Measurements from ENCODE around the gene TEX29.

The TEX29 gene

GRCh38 chr13:111335298-111335697 is 14.9 kb downstream of the TEX29 start:
- H3K27me3 ChIP-seq (ENCODE audit: control insufficient read depth in 1 of 2, insufficient read depth in 2 of 2, low read length in 2 of 2): no peaks in the 10 kb centered on the region
- H3K9me3 ChIP-seq (ENCODE audit: low read length): peaks cover 4% of the 10 kb centered on the region
- H3K36me3 ChIP-seq (ENCODE audit: insufficient read depth, low read length): no peaks in the 10 kb centered on the region
- H3K4me3 ChIP-seq (ENCODE audit: low read depth in 1 of 2, low read length in 2 of 2): no peak overlapping the region
- H3K4me1 ChIP-seq (ENCODE audit: insufficient read depth, low read length): no peaks in the 10 kb centered on the region
- no peak overlapping the region for H3K27ac ChIP-seq (ENCODE audit: low read depth, low read length)
- no peak overlapping the region for H3K9ac ChIP-seq (ENCODE audit: low read length)

- Histone ChIP-seq H3K27me3 (ENCODE audit: control insufficient read depth in 1 of 2, insufficient read depth in 2 of 2, low read length in 2 of 2) (no peaks in the 10 kb centered on the region), H3K4me1 (ENCODE audit: insufficient read depth, low read length) (no peaks in the 10 kb centered on the region), H3K9me3 (ENCODE audit: low read length) (peaks cover 4% of the 10 kb centered on the region), H3K36me3 (ENCODE audit: insufficient read depth, low read length) (no peaks in the 10 kb centered on the region), H3K27ac (ENCODE audit: low read depth, low read length) (no peak overlapping the region), H3K4me3 (ENCODE audit: low read depth in 1 of 2, low read length in 2 of 2) (no peak overlapping the region), H3K9ac (ENCODE audit: low read length) (no peak overlapping the region)
Observed at GRCh38 chr13:111336666-111337065, 16.2 kb downstream of the TEX29 start.

GRCh38 chr13:111337206-111337605 is 16.8 kb downstream of the TEX29 start:
- Histone ChIP-seq H3K36me3 (ENCODE audit: insufficient read depth, low read length) (no peaks in the 10 kb centered on the region), H3K4me3 (ENCODE audit: low read depth in 1 of 2, low read length in 2 of 2) (no peak overlapping the region), H3K27me3 (ENCODE audit: control insufficient read depth in 1 of 2, insufficient read depth in 2 of 2, low read length in 2 of 2) (no peaks in the 10 kb centered on the region), H3K4me1 (ENCODE audit: insufficient read depth, low read length) (no peaks in the 10 kb centered on the region), H3K9me3 (ENCODE audit: low read length) (peaks cover 4% of the 10 kb centered on the region), H3K9ac (ENCODE audit: low read length) (no peak overlapping the region), H3K27ac (ENCODE audit: low read depth, low read length) (no peak overlapping the region)

- no peak overlapping the region for H3K9ac ChIP-seq (ENCODE audit: low read length)
- H3K36me3 ChIP-seq (ENCODE audit: insufficient read depth, low read length): no peaks in the 10 kb centered on the region
- no peaks in the 10 kb centered on the region for H3K4me1 ChIP-seq (ENCODE audit: insufficient read depth, low read length)
- H3K27me3 ChIP-seq (ENCODE audit: control insufficient read depth in 1 of 2, insufficient read depth in 2 of 2, low read length in 2 of 2): no peaks in the 10 kb centered on the region
- peaks cover 3% of the 10 kb centered on the region for H3K9me3 ChIP-seq (ENCODE audit: low read length)
- no peak overlapping the region for H3K4me3 ChIP-seq (ENCODE audit: low read depth in 1 of 2, low read length in 2 of 2)
- no peak overlapping the region for H3K27ac ChIP-seq (ENCODE audit: low read depth, low read length)
Observed at GRCh38 chr13:111337741-111338140, 17.3 kb downstream of the TEX29 start.

GRCh38 chr13:111338841-111339240 is 18.4 kb downstream of the TEX29 start:
- no peak overlapping the region for H3K9ac ChIP-seq (ENCODE audit: low read length)
- H3K4me3 ChIP-seq (ENCODE audit: low read depth in 1 of 2, low read length in 2 of 2): no peak overlapping the region
- H3K4me1 ChIP-seq (ENCODE audit: insufficient read depth, low read length): no peaks in the 10 kb centered on the region
- H3K9me3 ChIP-seq (ENCODE audit: low read length): no peaks in the 10 kb centered on the region
- no peaks in the 10 kb centered on the region for H3K27me3 ChIP-seq (ENCODE audit: control insufficient read depth in 1 of 2, insufficient read depth in 2 of 2, low read length in 2 of 2)
- H3K36me3 ChIP-seq (ENCODE audit: insufficient read depth, low read length): no peaks in the 10 kb centered on the region
- H3K27ac ChIP-seq (ENCODE audit: low read depth, low read length): no peak overlapping the region

GRCh38 chr13:111339366-111340143 is 19.1 kb downstream of the TEX29 start:
- Histone ChIP-seq H3K4me1 (ENCODE audit: insufficient read depth, low read length) (no peaks in the 10 kb centered on the region), H3K36me3 (ENCODE audit: insufficient read depth, low read length) (no peaks in the 10 kb centered on the region), H3K4me3 (ENCODE audit: low read depth in 1 of 2, low read length in 2 of 2) (no peak overlapping the region), H3K9ac (ENCODE audit: low read length) (no peak overlapping the region), H3K27ac (ENCODE audit: low read depth, low read length) (no peak overlapping the region), H3K9me3 (ENCODE audit: low read length) (no peaks in the 10 kb centered on the region), H3K27me3 (ENCODE audit: control insufficient read depth in 1 of 2, insufficient read depth in 2 of 2, low read length in 2 of 2) (no peaks in the 10 kb centered on the region)

GRCh38 chr13:111341886-111342285 is 21.4 kb downstream of the TEX29 start:
- Histone ChIP-seq H3K4me1 (ENCODE audit: insufficient read depth, low read length) (no peaks in the 10 kb centered on the region), H3K4me3 (ENCODE audit: low read depth in 1 of 2, low read length in 2 of 2) (no peak overlapping the region), H3K27me3 (ENCODE audit: control insufficient read depth in 1 of 2, insufficient read depth in 2 of 2, low read length in 2 of 2) (no peaks in the 10 kb centered on the region), H3K36me3 (ENCODE audit: insufficient read depth, low read length) (no peaks in the 10 kb centered on the region), H3K9ac (ENCODE audit: low read length) (no peak overlapping the region), H3K27ac (ENCODE audit: low read depth, low read length) (no peak overlapping the region), H3K9me3 (ENCODE audit: low read length) (no peaks in the 10 kb centered on the region)

- Histone ChIP-seq H3K4me1 (ENCODE audit: insufficient read depth, low read length) (no peaks in the 10 kb centered on the region), H3K36me3 (ENCODE audit: insufficient read depth, low read length) (no peaks in the 10 kb centered on the region), H3K4me3 (ENCODE audit: low read depth in 1 of 2, low read length in 2 of 2) (no peak overlapping the region), H3K27me3 (ENCODE audit: control insufficient read depth in 1 of 2, insufficient read depth in 2 of 2, low read length in 2 of 2) (no peaks in the 10 kb centered on the region), H3K9me3 (ENCODE audit: low read length) (no peaks in the 10 kb centered on the region), H3K9ac (ENCODE audit: low read length) (no peak overlapping the region), H3K27ac (ENCODE audit: low read depth, low read length) (no peak overlapping the region)
Observed at GRCh38 chr13:111342721-111343120, 22.3 kb downstream of the TEX29 start.

- Histone ChIP-seq H3K4me1 (ENCODE audit: insufficient read depth, low read length) (no peaks in the 10 kb centered on the region), H3K9ac (ENCODE audit: low read length) (no peak overlapping the region), H3K9me3 (ENCODE audit: low read length) (no peaks in the 10 kb centered on the region), H3K4me3 (ENCODE audit: low read depth in 1 of 2, low read length in 2 of 2) (no peak overlapping the region), H3K36me3 (ENCODE audit: insufficient read depth, low read length) (no peaks in the 10 kb centered on the region), H3K27ac (ENCODE audit: low read depth, low read length) (no peak overlapping the region), H3K27me3 (ENCODE audit: control insufficient read depth in 1 of 2, insufficient read depth in 2 of 2, low read length in 2 of 2) (no peaks in the 10 kb centered on the region)
Observed at GRCh38 chr13:111343186-111343805, 22.9 kb downstream of the TEX29 start.

- Histone ChIP-seq H3K27me3 (ENCODE audit: control insufficient read depth in 1 of 2, insufficient read depth in 2 of 2, low read length in 2 of 2) (no peaks in the 10 kb centered on the region), H3K36me3 (ENCODE audit: insufficient read depth, low read length) (no peaks in the 10 kb centered on the region), H3K4me1 (ENCODE audit: insufficient read depth, low read length) (no peaks in the 10 kb centered on the region), H3K9ac (ENCODE audit: low read length) (no peak overlapping the region), H3K4me3 (ENCODE audit: low read depth in 1 of 2, low read length in 2 of 2) (no peak overlapping the region), H3K9me3 (ENCODE audit: low read length) (no peaks in the 10 kb centered on the region), H3K27ac (ENCODE audit: low read depth, low read length) (no peak overlapping the region)
Observed at GRCh38 chr13:111344471-111345191, 24.2 kb downstream of the TEX29 start.

GRCh38 chr13:111345682-111346081 is 25.2 kb downstream of the TEX29 start:
- Histone ChIP-seq H3K36me3 (ENCODE audit: insufficient read depth, low read length) (no peaks in the 10 kb centered on the region), H3K27me3 (ENCODE audit: control insufficient read depth in 1 of 2, insufficient read depth in 2 of 2, low read length in 2 of 2) (no peaks in the 10 kb centered on the region), H3K9me3 (ENCODE audit: low read length) (no peaks in the 10 kb centered on the region), H3K27ac (ENCODE audit: low read depth, low read length) (no peak overlapping the region), H3K4me3 (ENCODE audit: low read depth in 1 of 2, low read length in 2 of 2) (no peak overlapping the region), H3K9ac (ENCODE audit: low read length) (no peak overlapping the region), H3K4me1 (ENCODE audit: insufficient read depth, low read length) (no peaks in the 10 kb centered on the region)
